HepG2 (cell line): ENCODE results near the gene SLC28A1. TPM values are rescaled to one million over a fixed set of nuclear protein-coding genes. Genes with fewer than 3 reads are reported as not detected.

Source experiments
- ARNT ChIP-seq: fragments of 450-650 bp; IDR thresholded peaks from 2 replicates; pipeline ENCODE4 v1.6.1; 2017
- BRD4 ChIP-seq: sonication (generic); formaldehyde crosslinking; IDR thresholded peaks from 2 replicates; pipeline ENCODE4 v1.4.0; 2020; ENCODE audit warnings: missing genetic modification reagents
- HNRNPL ChIP-seq: fragments of 200-400 bp; formaldehyde crosslinking; IDR thresholded peaks from 2 replicates; pipeline ENCODE4 v1.6.1; 2017; ENCODE audit warnings: mild to moderate bottlenecking, low read depth, low read length
- TEAD3 ChIP-seq: optimal IDR thresholded peaks from 2 replicates; pipeline ENCODE3; 2016; ENCODE audit warnings: borderline replicate concordance
- ZBTB7B ChIP-seq: sonication (generic); formaldehyde crosslinking; IDR thresholded peaks from 2 replicates; pipeline ENCODE4 v1.4.0; 2020; ENCODE audit warnings: missing genetic modification reagents
- ZFP36 ChIP-seq: fragments of 150-350 bp; IDR thresholded peaks from 2 replicates; pipeline ENCODE4 v1.6.1; 2018; ENCODE audit warnings: borderline replicate concordance, low read length, low read depth; ENCODE audit not compliant: partially characterized antibody
- polyA plus RNA-seq, 8 experiments: library from polyadenylated mRNA; depleted of rRNA in 3 of 8; stranded (reverse) in 7 of 8; unstranded in 1 of 8; fragments of >200 nt; fragmentation: Illumina TruSeq in 4 of 8; extraction: Trizol in 4 of 8; gene quantifications; 2 replicates each; pipeline versions ENCODE4 v1.2.1 to v1.2.3, GENCODE V29; 2011 to 2016; ENCODE audit warnings: low read depth in 4 of 8, missing spikeins in 1 of 8, mixed read lengths in 1 of 8; ENCODE audit not compliant: insufficient read depth in 1 of 8
- total RNA-seq, 5 experiments: library from RNA; depleted of rRNA; stranded (reverse); fragments of >200 nt; fragmentation: Illumina TruSeq; extraction: Trizol; gene quantifications; 2 replicates each; pipeline ENCODE4 v1.2.3, GENCODE V29; 2016; ENCODE audit warnings: low read depth in 1 of 5
- TF ChIP-seq, protein P1 (sequence below): sonication (generic); formaldehyde crosslinking; IDR thresholded peaks from 2 replicates; pipeline ENCODE4 v1.4.0; 2020; ENCODE audit warnings: mild to moderate bottlenecking, missing genetic modification reagents
- TF ChIP-seq, protein P2 (sequence below): sonication (generic); formaldehyde crosslinking; conservative IDR thresholded peaks from 2 replicates; pipeline ENCODE4 v1.8.0; 2022; ENCODE audit warnings: missing genetic modification reagents
- TF ChIP-seq, protein P3 (sequence below): sonication (generic); formaldehyde crosslinking; IDR thresholded peaks from 2 replicates; pipeline ENCODE4 v1.4.0; 2020; ENCODE audit warnings: mild to moderate bottlenecking, missing genetic modification reagents, borderline replicate concordance
- TF ChIP-seq, protein P4 (sequence below): sonication (generic); formaldehyde crosslinking; IDR thresholded peaks from 2 replicates; pipeline ENCODE4 v1.9.0; 2021; ENCODE audit warnings: missing genetic modification reagents, mild to moderate bottlenecking, borderline replicate concordance
- TF ChIP-seq, protein P5 (sequence below): IDR thresholded peaks from 2 replicates; pipeline ENCODE4 v1.6.1; 2016; ENCODE audit warnings: missing genetic modification reagents, missing compliant biosample characterization
- TF ChIP-seq, protein P6 (sequence below): sonication (generic); formaldehyde crosslinking; IDR thresholded peaks from 2 replicates; pipeline ENCODE4 v1.8.1; 2023; ENCODE audit warnings: mild to moderate bottlenecking, missing genetic modification reagents, borderline replicate concordance
- TF ChIP-seq, protein P7 (sequence below): sonication (generic); formaldehyde crosslinking; IDR thresholded peaks from 2 replicates; pipeline ENCODE4 v1.4.0; 2020; ENCODE audit warnings: missing genetic modification reagents

Gene SLC28A1
- total and polyA plus RNA-seq, 2 of the 13 experiments (the other 11 are each of a cell fraction or from before 2014, with no cell fraction given): 0.31 to 5.8 TPM

DNA sequence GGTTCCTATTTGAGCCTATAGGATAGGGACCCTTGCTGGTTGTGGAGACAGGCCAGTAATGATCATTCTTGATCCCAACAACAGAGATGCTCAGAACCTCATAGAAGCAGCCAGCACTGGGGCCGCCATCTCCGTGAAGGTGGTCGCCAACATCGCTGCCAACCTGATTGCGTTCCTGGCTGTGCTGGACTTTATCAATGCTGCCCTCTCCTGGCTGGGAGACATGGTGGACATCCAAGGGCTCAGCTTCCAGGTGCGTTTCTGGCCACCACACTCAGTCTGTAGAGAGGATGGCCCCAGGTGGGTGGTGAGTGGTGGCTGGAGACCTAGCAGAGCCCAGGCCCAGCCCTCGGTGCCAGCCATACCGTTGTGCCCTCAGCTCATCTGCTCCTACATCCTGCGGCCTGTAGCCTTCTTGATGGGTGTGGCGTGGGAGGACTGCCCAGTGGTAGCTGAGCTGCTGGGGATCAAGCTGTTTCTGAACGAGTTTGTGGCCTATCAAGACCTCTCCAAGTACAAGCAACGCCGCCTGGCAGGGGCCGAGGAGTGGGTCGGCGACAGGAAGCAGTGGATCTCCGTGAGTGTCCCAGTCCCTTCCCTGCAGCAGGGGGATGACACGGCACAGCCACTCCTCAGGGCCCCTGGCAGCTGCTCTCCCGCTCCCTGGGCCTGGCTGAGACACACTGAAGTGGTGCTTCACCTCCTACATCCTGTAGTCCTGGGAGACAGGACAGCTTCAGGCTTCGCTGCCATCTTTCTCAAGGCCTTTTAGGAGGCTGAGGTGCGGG is 50.7 kb downstream of the SLC28A1 start (continued):
- TF ChIP-seq, protein P1, sequence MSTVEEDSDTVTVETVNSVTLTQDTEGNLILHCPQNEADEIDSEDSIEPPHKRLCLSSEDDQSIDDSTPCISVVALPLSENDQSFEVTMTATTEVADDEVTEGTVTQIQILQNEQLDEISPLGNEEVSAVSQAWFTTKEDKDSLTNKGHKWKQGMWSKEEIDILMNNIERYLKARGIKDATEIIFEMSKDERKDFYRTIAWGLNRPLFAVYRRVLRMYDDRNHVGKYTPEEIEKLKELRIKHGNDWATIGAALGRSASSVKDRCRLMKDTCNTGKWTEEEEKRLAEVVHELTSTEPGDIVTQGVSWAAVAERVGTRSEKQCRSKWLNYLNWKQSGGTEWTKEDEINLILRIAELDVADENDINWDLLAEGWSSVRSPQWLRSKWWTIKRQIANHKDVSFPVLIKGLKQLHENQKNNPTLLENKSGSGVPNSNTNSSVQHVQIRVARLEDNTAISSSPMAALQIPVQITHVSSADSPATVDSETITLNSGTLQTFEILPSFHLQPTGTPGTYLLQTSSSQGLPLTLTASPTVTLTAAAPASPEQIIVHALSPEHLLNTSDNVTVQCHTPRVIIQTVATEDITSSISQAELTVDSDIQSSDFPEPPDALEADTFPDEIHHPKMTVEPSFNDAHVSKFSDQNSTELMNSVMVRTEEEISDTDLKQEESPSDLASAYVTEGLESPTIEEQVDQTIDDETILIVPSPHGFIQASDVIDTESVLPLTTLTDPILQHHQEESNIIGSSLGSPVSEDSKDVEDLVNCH (CRISPR knock-in tag): no peak
- TF ChIP-seq HNRNPL (no peak), ZFP36 (no peak), ARNT (no peak), ZBTB7B (CRISPR knock-in tag) (peak; percentile 70; the same call in 1 of the 2 replicates), TEAD3 (peak; percentile 37), BRD4 (no peak)
- TF ChIP-seq, protein P2, sequence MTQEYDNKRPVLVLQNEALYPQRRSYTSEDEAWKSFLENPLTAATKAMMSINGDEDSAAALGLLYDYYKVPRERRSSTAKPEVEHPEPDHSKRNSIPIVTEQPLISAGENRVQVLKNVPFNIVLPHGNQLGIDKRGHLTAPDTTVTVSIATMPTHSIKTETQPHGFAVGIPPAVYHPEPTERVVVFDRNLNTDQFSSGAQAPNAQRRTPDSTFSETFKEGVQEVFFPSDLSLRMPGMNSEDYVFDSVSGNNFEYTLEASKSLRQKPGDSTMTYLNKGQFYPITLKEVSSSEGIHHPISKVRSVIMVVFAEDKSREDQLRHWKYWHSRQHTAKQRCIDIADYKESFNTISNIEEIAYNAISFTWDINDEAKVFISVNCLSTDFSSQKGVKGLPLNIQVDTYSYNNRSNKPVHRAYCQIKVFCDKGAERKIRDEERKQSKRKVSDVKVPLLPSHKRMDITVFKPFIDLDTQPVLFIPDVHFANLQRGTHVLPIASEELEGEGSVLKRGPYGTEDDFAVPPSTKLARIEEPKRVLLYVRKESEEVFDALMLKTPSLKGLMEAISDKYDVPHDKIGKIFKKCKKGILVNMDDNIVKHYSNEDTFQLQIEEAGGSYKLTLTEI (CRISPR knock-in tag): no peak
- TF ChIP-seq, protein P3, sequence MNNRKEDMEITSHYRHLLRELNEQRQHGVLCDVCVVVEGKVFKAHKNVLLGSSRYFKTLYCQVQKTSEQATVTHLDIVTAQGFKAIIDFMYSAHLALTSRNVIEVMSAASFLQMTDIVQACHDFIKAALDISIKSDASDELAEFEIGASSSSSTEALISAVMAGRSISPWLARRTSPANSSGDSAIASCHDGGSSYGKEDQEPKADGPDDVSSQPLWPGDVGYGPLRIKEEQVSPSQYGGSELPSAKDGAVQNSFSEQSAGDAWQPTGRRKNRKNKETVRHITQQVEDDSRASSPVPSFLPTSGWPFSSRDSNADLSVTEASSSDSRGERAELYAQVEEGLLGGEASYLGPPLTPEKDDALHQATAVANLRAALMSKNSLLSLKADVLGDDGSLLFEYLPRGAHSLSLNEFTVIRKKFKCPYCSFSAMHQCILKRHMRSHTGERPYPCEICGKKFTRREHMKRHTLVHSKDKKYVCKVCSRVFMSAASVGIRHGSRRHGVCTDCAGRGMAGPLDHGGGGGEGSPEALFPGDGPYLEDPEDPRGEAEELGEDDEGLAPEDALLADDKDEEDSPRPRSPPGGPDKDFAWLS: no peak
- TF ChIP-seq, protein P4, sequence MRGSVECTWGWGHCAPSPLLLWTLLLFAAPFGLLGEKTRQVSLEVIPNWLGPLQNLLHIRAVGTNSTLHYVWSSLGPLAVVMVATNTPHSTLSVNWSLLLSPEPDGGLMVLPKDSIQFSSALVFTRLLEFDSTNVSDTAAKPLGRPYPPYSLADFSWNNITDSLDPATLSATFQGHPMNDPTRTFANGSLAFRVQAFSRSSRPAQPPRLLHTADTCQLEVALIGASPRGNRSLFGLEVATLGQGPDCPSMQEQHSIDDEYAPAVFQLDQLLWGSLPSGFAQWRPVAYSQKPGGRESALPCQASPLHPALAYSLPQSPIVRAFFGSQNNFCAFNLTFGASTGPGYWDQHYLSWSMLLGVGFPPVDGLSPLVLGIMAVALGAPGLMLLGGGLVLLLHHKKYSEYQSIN (CRISPR knock-in tag): no peak
- TF ChIP-seq, protein P5, sequence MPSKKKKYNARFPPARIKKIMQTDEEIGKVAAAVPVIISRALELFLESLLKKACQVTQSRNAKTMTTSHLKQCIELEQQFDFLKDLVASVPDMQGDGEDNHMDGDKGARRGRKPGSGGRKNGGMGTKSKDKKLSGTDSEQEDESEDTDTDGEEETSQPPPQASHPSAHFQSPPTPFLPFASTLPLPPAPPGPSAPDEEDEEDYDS (CRISPR knock-in tag): no peak
- TF ChIP-seq, protein P6, sequence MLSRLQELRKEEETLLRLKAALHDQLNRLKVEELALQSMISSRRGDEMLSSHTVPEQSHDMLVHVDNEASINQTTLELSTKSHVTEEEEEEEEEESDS: no peak
- TF ChIP-seq, protein P7, sequence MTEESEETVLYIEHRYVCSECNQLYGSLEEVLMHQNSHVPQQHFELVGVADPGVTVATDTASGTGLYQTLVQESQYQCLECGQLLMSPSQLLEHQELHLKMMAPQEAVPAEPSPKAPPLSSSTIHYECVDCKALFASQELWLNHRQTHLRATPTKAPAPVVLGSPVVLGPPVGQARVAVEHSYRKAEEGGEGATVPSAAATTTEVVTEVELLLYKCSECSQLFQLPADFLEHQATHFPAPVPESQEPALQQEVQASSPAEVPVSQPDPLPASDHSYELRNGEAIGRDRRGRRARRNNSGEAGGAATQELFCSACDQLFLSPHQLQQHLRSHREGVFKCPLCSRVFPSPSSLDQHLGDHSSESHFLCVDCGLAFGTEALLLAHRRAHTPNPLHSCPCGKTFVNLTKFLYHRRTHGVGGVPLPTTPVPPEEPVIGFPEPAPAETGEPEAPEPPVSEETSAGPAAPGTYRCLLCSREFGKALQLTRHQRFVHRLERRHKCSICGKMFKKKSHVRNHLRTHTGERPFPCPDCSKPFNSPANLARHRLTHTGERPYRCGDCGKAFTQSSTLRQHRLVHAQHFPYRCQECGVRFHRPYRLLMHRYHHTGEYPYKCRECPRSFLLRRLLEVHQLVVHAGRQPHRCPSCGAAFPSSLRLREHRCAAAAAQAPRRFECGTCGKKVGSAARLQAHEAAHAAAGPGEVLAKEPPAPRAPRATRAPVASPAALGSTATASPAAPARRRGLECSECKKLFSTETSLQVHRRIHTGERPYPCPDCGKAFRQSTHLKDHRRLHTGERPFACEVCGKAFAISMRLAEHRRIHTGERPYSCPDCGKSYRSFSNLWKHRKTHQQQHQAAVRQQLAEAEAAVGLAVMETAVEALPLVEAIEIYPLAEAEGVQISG: 0 out of 2 replicates have a peak, but pooled peaks have one; percentile 20
